Ureter (tissue), 1 donor: ENCODE results near the gene SUMF1. TPM values are rescaled to one million over a fixed set of nuclear protein-coding genes. Genes with fewer than 3 reads are reported as not detected.
A peak's percentile ranks its signal among the peaks of the same experiment; 100 is the strongest.

ENCODE experiments used
- DNase-seq: peaks from one replicate; pipeline ENCODE4 v3.0.0-alpha.2; 2020; ENCODE audit warnings: low spot score
- total RNA-seq: library from RNA; stranded (reverse); gene quantifications from one replicate; pipeline ENCODE4 v1.2.4, GENCODE V29; 2023
- donor health status: DM: yes; HTN: yes; CAD: no.

Gene SUMF1
- total RNA-seq, result 42.6 TPM

GRCh38 chr3:4466741-4467521 is at the start of gene SUMF1:
Gene SUMF1, minus strand, starts transcription at chr3:4467269. Its CDS starts 24 bp downstream, at chr3:4467245.
- peak; percentile 78 for DNase-seq

- no peak for DNase-seq
Observed at GRCh38 chr3:4515916-4516579, 49.0 kb upstream of the SUMF1 start.

- DNase-seq, result no peak
Observed at GRCh38 chr3:4514916-4515315, 47.8 kb upstream of the SUMF1 start.

GRCh38 chr3:4514321-4514720 is 47.3 kb upstream of the SUMF1 start:
- DNase-seq, result no peak

GRCh38 chr3:4512895-4513616 is 46.0 kb upstream of the SUMF1 start:
- DNase-seq, result no peak

- no peak for DNase-seq
Observed at GRCh38 chr3:4511491-4512262, 44.6 kb upstream of the SUMF1 start.

GRCh38 chr3:4509983-4510755 is 43.1 kb upstream of the SUMF1 start:
- no peak for DNase-seq

- DNase-seq, result no peak
Observed at GRCh38 chr3:4509043-4509442, 42.0 kb upstream of the SUMF1 start.

- DNase-seq, result no peak
Observed at GRCh38 chr3:4508048-4508981, 41.2 kb upstream of the SUMF1 start.

GRCh38 chr3:4507024-4507596 is 40.0 kb upstream of the SUMF1 start:
- no peak for DNase-seq

GRCh38 chr3:4506559-4507023 is 39.5 kb upstream of the SUMF1 start:
- DNase-seq, result no peak

GRCh38 chr3:4505688-4506558 is 38.9 kb upstream of the SUMF1 start:
- no peak for DNase-seq

GRCh38 chr3:4504340-4505261 is 37.5 kb upstream of the SUMF1 start:
- DNase-seq, result peak; percentile 79

GRCh38 chr3:4503050-4503449 is 36.0 kb upstream of the SUMF1 start:
- no peak for DNase-seq

- DNase-seq, result no peak
Observed at GRCh38 chr3:4501927-4502326, 34.9 kb upstream of the SUMF1 start.

- no peak for DNase-seq
Observed at GRCh38 chr3:4501437-4501836, 34.4 kb upstream of the SUMF1 start.

- DNase-seq, result no peak
Observed at GRCh38 chr3:4498446-4498845, 31.4 kb upstream of the SUMF1 start.
